ENCODE data around the gene LHPP.
"Not testable (repeated sequence)": the region's sequence is repeated elsewhere in the genome, so short reads cannot be mapped to it uniquely, and the experiment has no call there.

LHPP gene

DNA sequence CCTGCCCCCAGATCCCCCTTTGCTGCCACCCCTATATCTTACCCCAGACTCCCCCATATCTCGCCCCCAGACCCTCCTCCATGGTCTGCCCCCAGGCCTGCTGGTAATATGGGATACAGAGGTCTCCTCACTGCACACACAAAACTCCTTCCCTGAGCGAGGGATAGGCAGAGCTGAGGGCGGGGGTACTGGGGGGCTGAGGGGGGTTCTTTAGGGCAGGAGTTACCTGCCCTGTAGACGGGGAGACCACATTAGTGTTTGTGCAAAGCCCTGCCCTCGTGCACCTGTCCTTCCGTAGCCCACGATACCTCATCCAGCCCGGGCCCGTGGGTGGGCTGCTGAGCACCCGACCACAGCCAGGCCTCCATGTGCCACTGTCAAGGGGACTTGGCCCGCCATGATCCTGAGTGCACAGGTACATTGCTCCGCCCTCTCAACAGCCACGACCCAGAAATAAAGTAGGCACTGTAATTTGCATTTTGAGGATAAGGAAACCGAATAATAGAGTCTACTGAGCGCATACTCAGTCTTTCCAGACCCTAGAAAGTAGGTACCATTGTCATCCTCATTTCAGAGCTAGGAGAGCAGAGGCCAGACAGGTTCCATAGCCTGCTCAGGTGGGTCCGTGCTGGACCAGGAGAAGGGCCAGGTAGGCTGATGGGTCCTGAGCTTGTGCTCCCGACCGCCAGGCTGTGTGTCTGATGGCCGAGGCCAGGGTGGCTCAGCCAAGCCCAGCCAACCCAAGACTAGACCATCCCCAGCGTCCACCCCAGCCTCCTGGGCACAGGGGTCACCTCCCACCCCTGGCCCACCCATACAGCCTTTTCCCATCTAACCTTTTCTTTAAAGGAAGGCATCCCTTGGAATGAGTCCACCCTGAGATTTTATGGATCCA lies 115.2 kb downstream of the LHPP start:
- no peak for DNase-seq

DNA sequence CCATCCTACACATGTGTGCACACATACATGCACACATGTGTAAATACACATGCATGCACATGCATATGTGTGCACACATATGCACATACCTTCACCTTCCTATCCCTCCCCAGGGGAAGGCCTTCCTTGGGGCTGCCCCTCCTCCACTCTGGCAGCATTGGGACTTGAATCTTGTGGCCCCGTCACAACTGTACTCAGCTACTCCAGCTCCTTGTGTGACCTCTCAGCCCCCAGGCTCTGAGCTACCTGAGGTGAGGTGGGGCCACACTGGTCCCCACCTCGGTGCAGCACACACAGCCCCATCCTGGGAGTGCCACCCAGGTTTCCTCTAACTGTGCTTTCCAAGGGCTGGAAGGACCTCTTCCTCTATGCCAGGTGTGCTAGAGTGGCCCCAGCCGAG lies 116.0 kb downstream of the LHPP start:
- DNase-seq, result no peak

DNA sequence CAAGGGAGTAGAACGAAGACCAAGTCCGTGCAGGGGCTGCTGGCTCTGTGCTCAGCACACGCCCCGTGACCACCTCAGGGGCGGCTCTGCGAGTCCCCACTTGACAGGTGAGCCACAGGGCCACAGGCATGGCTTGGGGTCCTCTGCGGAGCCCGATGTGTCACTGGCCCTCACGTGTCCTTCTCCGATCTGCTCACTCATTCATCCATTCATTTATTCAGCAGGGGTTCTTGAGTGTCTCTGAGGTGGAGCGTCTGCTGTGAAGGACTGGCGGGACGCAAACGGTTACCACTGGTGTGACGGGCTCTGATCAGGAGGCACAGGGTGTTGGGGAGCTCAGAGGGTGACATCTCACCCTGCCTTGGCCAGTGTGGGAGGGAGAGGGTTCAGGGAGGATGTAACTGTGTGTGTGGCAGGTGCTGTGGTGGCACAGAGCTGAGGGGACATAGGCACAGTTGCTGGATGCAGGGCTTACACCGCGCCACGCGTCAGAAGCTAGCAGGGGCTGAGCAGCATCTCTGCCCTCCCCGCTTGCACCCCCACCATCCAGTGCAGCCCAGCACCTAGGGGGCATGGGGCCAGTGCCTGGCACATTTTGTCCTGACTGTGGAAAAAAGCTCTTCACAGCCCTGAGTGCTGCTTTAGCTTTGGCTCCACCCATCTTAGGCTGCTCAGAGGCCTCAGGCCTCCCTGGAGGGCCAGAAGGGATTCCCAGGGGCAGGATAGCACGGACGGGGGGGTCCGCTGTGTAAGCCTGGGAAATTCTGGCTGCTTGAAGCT lies 116.8 kb downstream of the LHPP start:
- no peak for DNase-seq

DNA sequence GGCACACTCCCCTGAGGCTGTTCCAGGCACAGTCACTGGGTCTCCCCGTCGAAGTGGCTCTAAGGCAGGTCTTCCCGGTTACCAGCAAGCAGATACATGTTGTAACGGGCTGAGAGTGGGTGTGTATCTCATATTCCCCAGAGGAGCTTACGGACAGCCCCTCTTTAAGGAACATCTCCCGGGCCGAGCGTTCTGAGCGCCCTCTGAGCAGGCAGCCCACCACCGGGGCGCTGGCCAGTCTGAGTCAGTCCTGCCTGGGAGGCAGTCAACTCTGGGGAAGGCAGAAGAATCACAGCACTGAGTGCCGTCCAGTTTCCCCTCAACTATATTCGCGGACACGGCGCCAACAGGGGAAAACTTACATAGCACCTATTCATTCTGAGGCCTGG lies 117.4 kb downstream of the LHPP start:
- DNase-seq, result no peak

DNA sequence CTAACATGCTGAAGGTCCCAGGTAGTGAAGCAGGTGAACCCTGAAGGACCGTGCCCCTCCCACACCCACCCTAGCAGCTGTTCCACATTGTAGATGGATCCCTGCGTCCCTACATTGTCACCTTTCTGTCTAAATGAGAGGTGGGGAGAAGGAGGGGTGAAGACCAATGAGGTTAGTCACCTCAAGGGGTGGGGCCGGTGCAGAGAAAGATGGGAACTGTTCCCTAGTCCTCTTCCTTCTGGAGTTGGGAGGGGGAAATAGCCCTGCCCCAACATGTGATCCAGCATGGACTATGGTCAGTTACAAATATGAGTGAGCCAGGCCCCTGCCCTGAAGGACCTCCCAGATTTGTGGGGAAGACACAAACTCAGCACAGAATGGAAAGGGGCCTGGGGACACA lies 124.5 kb downstream of the LHPP start:
- no peak for DNase-seq

DNA sequence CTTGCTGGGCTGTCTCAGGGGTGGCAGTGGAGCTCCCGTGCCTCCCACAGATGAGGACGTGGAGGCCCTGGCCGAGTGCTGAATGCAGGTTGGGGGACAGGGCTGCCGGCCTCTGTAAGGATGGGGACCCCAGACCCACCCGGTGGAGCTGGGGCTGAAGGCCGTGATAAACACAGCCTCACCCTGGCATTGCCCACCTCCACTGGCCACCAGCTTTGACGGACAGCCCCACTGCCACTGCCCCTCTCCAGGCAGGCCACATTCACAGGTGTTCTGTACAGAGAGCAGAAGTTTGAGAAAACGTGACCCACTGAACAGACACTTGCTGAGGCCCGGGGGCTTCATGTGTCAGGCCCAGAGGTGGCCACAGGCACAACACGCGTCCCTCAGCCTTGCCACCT lies 126.2 kb downstream of the LHPP start:
- DNase-seq, result no peak

DNA sequence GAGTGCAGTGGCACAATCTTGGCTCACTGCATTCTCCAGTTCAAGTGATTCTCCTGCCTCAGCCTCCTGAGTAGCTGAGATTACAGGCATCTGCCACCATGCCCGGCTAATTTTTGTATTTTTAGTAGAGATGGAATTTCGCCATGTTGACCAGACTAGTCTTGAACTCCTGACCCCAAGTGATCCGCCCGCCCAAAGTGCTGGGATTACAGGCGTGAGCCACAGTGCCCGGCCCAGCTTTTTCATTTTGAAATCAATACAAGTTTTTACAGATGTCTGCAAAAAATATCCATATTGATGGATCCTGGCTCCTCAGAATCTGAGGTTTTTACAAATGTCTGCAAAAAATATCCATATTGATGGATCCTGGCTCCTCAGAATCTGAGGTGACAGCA lies 126.7 kb downstream of the LHPP start:
- not testable (repeated sequence) for DNase-seq

DNA sequence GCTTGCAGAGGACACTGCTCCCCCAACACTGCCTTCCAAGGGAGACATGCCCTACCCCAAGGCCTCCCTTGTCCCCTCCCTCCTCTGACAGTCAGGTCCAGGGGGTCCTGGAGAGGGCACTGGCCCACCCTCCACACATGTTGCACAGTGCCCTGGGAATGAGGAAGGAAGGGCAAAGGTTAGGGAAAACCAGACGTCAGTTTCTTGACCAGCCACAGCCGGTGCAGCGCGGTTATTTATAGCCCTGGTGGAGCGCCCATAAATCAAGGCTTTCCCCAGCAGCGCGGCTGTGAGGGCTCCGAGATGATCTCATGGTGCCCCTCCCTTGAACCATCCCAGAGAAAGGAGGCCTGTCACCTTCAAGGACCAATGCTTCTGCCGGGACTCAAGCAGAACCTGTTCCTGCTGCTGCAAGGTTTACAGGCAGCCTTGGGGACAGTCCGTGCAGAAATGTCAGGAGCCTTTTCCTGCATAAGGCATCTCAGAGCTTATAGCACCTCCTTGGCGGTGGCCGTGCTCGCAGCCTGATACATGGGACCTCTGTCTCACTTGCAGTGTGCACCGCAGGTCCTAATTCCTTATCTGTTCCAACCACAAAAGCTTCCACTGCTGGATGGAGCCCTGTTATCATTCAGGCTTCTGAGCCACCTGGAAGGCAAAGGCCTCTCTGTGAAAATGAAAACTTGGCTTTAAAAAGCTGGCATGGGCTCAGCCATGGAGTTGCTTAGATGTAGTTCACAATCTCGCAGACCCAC lies 127.3 kb downstream of the LHPP start:
- no peak for DNase-seq

DNA sequence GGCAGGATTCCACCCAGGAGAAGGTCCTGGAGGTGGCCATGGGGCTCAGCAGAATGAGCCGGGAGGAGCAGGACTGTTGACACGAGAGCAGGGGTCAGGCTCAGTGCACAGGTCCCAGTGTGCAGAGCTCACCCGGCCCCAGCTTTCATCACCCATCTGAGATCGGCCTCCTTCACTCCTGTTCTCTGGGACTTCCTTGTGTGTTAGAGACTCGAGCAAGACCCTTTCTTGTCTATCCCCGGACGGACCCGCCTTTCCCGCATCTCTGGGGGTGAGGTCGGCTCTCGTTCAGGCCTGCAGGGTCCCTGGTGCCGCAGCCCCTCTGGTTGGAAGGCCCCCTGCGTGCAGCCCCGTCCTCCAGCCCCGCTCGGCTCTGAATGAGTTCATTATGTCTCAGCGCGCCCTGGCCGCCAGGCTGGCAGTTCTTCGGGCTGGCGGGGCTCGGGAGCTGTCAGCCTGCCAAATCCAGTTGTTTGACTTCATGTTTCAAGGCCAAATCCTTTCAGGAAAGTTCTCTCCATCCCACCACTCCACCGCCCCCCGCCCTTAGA lies 127.9 kb downstream of the LHPP start:
- no peak for DNase-seq

DNA sequence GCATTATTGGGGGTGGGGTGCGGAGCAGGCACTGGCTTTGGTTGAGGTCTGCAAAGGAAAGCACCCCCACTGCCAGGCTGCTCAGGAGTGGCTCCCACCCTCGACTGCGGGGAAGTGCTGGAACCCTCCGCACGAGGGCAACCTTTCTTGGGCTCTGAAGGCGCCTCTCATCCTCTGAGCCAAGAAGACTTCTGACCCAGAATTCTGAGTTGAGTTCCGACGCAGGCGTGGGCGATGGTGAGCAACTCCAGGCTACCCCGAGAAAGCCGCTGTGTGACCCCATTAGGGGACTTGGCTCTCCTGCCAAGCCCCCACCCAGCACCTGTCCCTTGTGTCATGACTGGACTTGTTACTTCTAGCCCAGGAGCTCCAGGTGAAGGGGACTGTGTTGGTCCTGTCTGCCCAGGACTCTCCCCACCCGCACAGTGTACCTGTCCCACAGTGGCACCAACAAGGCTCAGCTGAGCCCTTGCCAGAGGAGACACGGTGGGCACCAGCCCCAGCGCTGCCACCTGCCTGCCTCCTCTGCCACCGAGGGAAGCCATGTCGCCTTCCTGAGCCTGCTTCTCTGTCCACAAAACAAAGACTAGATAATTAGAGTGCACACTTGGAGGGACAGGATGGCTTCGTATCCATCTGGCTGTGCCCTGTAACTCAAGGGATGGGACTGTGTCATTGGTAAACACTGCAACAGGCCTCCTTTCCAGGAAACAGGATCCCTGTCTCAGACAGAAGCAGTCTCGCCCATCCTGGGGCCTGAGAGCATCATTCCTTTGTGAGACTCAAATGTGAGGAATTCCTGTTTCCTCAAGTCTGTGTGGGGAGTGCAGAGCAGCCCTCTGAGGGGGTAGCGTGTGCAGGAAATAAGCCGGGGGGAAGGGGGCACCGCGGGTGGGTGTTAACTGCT lies 128.8 kb downstream of the LHPP start:
- no peak for DNase-seq

DNA sequence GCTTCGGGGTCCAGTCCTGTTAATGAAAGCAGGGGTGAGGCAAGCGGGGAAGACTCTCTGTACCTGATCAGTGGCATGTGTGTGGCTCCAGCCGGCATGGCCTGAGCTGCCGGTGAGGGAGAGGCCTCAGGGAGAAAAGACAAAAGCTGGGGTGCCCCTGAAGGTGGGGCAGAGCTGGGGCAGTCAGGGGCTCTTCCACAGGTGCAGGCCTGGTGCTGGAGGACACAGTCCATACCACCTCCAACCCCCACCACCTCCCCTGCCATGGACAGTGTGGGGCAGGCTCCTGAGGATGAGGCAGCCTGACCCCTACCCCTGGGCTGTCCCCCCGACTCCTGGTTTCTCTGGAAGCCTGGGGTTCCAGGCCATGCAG lies 129.5 kb downstream of the LHPP start:
- DNase-seq, result no peak

DNA sequence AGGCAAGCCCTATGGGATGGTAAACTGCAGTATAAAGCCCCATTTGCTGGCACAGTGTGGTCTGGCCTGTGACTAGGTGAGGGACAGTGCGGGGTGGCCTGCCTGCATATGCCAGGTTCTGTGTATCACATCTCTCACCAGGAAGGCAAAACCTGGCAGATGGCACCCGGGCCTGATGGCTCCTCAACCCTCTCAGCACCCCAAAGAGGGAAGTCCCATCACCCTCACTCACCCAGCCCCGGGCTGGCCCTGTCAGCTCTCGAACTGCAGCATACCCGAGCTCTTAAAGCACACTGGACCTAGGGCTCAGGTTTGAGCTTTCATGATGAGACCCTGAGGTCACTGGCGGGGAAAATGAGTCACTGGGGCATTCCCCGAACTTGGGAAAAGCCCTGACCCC lies 130.5 kb downstream of the LHPP start:
- no peak for DNase-seq

DNA sequence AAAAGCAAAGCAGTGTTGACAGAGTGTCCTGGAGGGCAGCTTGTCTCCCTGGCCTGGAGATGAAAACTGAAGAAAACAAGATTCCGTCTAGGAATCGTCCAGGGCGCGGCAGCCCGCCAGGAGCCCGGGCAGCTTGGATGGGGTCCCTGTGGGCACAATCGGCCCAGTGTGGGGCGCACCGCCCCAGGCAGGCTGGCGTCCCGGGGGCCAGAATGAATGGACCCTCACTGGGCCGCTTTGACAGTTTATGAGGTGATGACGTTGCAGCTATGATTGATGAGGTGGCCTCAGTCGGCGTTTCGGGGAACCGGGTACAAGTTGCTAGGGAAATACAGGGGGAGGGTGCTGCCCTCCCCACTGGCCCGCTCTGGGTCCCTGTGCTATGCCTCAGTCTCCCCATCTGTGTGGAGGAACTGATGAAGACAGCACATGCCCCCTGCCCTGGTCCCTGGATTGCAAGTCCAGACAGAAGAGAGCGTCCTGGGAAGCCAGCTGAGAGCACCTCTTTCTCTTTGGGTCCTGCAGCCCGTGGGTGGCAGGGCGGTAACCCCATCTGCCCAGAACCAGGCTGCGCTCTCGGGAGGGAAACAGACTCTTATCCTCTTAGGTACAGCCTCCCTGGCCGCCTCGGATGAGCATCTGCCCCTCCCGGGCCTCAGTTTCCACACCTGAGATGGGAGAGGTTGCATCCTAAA lies 131.3 kb downstream of the LHPP start:
- no peak for DNase-seq

DNA sequence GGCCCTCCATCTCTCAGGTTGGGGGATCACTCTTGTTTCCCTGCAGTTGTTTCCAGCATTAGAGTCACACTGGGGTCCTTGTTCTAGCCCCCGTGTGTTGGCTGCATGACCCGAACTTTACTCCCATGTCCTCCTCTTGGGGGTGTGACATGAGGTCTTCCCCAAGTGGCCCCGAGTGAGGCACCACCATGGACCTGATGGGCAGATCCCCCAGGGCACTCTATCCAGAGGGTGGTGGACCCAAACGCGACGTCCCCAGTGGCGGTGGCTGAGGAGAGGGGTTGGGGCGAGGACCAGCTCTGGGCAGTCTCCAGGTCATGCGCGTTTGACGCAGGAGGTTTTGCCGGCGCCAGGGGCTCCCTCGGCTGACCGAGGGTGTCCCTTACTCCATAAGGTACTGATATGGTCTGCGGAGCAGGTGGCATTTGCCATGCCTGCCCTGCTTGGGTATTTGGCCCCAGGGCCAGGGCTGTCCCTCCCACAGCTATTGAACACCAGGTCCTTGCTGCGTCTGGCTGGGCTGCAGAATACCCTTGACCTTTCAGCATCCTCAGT lies 131.9 kb downstream of the LHPP start:
- no peak for DNase-seq

DNA sequence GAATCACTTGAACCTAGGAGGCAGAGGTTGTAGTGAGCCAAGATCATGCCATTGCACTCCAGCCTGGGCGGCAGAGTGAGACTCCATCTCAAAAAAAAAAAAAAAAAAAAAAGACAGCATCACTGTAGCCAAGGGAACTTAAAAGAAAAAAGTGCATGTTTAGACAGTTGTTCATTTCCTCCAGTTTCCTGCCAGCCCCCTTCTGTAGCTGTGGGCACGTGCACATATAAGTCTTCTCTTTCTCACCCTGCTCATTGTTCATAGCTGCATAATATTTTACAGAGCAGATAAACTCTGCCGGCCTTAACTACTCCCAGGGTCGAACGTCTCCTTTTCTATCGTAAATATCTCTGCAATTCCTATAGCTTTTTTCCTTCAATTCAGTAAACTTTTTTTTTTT lies 132.6 kb downstream of the LHPP start:
- no peak for DNase-seq

DNA sequence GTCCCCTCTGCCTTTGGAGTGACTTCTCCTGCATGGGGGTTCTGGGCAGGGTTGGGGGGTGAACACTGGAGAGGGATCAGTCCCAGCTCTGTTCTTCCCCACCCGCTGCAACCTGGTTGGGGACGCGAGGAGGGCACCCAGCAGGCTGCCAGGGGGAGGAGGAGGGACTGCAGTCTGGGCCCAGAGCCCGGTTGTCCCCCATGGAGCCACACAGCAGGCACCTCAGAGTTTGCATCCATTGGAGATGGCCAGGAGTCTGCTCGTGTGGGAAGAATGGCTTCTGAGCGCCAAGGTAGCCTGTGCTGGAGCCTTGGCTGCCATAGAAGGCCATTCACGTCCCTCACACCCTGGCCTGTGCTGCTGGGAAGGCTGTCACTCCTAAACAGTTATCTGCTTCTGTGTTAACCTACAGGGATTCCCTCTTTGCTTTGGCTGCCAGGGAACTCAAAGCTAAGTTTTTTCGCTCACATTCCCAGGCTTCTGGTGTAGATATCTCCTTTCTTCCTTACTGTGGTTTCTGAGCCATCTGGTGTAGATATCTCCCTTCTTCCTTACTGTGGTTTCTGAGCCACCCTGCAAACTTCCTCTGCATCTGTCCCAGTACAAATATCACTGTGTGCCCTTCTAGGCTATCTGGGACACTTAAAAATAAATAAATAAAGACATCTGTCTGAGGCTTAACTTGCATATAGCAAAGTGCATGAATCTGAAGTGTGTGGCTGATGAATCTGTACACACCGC lies 133.7 kb downstream of the LHPP start:
- DNase-seq, result no peak

DNA sequence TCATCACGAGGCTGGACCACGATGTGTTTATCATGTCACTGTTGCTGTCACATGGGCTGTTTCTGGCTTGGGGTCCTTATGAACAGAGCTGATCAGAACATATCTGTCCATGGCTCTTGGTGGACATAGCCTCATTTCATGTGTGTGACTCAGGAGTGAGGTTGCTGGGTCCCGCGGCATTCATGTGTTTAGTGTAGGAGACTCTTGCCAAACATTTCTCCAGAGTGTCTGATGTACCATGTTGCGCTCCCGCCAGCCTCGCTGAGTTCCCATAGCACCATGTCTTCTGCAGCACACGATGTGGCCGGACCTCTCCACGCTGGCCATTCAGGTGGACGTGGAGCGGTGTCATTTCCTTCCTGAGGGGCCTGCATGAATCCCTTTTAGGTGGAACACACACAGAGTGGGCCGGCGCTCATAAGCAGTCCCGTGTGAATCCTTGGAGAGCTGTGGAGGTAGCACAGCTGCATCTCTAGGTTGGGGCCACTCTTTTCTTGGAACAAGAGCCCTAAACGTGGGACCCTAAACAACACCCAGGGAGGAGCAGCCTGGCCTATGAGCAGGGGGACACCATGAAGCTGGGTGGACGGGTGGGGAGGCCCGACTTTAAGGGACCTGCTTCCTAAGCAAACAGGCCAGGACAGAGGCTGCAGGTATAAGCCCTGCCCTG lies 134.6 kb downstream of the LHPP start:
- DNase-seq, result no peak

DNA sequence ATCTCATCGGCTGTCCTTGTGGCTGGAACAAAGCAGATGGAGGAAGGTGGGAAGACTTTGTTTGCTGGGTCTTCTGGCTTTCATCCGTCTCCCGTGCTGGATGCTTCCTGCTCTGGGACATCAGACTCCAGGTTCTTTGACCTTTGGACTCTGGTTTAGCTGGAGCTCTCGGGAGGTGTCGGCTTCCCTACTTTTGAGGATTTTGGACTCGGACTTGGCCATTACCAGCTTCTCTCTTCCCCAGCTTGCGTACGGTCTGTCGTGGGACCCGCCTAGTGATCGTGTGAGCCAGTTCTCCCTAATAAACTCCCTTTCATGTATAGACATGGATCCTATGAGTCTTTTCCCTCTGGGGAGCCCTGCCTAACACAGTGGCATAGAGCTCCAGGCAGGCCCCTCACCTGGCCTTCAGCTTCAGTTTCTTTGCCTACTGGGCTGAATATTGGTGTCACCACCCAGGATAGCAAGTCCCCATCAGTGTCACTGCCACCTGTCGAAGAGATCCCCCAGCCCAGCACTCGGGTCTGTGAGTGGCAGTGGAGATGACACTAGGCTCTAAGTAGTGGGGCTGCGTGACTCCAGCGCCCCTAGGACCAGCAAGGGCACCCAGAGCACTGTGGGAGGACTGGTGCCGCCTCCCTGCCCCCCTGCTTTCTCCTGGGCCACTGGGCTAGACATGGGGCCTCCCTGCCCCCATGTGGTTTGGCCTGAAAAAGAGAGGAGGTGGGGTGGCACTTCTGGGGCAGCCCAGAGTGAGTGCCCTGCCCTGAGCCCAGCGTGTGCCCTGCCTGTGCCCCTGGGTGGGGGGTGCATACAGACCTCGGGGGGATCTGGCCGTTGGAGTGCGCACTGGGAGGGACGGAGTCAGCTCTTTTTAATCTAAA lies 135.6 kb downstream of the LHPP start:
- DNase-seq, result no peak

DNA sequence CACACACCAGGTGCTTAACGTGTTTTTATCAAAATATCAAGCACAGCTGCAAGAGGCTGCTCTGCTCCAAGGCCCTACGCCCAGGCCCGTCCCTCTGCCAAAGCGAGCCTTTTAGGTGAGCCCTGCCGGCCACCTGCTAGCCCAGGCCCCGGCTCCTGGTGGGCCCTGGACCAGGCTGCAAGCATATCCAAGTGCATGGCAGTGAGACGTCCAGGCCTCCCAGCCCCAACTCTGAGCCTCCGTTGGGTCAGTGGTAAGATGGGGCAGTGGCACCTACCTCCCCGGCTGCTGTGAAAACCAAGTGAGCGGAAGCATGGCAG lies 136.2 kb downstream of the LHPP start:
- DNase-seq, result no peak
